HG03196 (cell line): ENCODE data around the gene MYOM3.

Source experiments
- ATAC-seq: cut with Tn5 transposase; IDR thresholded peaks from one replicate; pipeline ENCODE4 v1.9.1; 2021; ENCODE audit not compliant: unreplicated experiment

MYOM3 gene

DNA sequence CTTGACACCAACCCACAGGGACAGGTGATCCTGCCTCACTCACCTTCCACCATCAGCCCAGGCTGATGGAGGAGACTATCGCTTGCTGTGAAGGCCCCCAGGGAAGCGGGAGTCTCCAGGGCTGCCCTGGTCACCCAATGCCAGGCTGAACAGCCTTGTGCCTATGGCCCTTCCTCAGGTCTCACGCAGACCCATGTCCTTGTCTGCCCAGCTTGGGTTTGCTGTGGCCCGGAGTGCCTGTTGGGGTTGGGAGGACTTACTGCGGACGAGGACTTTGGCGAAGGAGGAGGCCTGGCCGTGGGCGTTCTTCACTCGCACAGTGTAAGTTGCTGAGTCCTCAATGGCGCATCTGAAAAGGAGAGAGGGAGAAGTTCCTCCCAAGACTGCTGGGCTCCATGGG is 14.3 kb downstream of the MYOM3 start:
- ATAC-seq, result no peak

- ATAC-seq, result no peak
These were observed 15.2 kb downstream of the MYOM3 start for GRCh38 chr1:24096739-24097103.

DNA sequence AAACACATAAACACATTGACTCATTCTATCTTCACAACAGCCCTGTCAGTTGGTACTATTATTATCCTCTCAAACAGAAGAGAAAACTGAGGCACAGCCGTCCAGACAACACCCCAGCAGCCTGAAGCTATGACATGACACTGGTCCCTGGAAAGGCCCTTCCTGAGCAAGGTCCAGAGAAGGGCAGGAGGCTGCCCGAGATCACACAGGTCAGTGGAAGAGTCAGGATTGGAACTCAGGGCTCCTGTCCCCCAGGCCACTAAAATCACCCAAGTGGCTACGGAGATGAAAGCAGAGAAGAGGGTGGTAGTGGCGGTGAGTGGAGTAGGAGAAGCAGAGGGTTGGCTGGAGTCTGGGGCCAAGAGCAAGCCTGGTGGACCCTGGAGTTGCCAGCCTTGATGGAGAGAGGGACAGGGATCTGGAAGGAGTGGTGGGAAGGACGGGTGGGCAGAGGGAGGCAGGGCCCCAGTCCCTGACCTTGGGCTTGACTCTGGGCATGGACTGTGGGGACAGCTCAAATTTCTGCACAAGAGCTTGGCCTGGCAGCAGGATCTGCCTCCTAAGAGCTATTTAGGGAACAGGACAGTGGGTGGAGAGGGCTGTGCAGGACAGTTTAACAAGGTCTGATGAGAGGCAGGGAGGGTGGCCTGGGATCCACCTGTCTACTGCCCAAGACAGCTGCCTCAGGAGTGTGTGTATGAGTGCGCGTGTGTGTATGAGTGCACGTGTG is 15.8 kb downstream of the MYOM3 start:
- ATAC-seq, result no peak

DNA sequence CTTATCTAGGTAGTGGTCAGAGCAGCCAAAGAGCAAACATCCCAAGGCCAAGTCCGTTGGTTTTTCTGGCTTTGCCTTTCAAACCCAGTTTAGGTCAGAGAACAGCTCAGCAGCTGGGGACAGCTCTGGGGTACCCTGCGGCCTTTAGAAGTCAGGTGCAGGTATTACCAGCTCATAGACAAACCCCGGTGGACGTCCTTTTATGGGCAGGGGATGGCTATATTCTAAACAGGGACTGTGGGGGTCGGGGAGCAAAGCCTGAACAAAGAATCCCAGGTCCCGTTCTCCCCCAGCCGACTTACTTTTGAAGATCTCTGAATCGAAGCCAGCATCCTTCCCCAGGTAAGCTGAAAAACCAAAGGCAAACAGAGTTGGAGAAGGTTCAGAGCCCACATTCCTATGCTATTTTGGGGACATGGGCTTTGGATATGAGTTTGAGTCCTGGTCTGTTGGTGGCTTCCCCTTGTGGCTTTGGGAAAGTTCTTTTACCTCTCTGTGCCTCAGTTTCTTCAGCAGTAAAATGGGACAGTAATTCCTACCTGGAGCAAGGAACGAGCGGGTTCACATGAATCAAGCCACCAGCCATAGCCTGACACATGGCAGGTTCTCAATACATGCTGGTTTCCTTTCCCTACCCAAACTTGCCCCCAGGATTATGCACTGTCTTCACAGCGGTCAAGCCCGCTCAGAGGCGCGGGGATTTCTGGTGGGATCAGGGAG is 16.6 kb downstream of the MYOM3 start:
- ATAC-seq, result no peak

- no peak for ATAC-seq
These were observed 17.4 kb downstream of the MYOM3 start for GRCh38 chr1:24094554-24094953.

GRCh38 chr1:24093732-24094131 is 18.2 kb downstream of the MYOM3 start:
- ATAC-seq, result no peak

- no peak for ATAC-seq
These were observed 19.0 kb downstream of the MYOM3 start for GRCh38 chr1:24092979-24093378.

- no peak for ATAC-seq
These were observed 19.9 kb downstream of the MYOM3 start for GRCh38 chr1:24091971-24092482.

DNA sequence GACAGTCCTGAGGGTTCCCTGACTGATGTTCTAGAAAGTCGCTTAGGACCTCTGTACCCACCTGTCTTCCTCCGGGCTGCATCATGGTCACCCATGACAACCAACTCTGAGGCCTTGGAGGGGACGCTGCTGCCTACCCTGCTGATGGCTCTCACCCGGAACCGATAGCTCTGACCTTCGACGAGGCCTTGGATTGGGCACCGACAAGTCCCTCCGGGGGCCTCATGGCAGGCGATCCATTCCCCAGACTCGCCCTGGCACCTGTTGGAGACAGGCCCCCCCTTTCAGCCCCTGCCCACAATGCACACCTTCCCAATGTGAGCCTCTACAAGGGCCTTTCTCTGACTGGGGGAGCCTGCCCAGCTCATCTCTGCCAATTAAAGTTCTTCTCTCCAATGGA is 21.2 kb downstream of the MYOM3 start:
- no peak for ATAC-seq

- no peak for ATAC-seq
These were observed 22.0 kb downstream of the MYOM3 start for GRCh38 chr1:24089743-24090555.

DNA sequence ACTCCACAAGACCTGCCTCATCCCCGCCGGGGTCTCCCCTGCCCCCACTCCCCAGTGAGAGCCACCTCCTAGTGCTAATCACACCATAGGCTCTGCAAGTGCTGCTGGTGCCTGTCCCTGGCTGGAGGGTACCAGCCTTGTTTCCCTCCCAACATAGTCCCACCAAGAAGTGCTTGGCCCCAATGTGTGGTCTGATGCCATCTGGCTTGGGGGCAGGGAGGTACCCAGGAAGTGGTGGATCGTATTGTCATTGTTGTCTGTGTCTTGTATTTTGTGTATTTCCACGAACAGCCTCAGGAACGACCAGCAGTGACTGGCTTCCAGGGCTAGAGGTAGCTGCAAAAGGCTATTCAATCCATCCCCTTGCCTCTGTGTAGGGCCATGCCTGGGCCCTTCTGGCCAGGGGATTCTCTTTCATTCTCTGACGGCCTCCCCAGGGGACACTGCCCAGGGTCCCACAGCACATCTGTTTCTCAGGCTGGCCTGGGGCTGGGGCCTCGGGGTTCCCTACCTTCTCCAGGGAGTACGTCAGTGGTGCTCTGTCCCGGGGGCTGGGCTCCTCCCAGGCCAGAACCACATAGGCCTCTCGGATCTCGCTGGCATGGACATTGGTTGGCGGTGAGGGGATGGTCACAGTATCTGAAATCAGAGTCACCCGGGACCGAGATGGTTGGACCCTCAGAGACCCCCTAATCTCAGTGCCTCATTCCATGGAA is 22.8 kb downstream of the MYOM3 start:
- no peak for ATAC-seq

DNA sequence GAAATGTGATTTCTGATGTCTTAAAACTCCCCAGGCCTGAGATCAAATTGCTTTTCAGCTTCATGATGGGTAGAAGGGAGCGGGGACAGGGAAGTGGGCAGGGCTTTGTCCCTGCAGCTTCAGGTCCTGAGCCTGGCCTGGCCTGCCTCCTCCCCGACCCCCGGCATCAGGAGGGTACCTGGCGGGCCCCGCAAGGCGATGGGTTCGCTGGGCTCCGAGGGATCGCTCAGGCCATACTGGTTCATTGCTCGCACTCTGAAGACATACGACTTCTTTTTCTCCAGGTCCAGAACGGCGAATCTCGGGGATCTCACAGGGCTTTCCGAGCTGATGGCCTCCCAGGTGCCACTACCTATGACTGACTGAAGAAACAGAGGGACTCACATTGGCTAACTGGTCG is 25.5 kb downstream of the MYOM3 start:
- no peak for ATAC-seq

DNA sequence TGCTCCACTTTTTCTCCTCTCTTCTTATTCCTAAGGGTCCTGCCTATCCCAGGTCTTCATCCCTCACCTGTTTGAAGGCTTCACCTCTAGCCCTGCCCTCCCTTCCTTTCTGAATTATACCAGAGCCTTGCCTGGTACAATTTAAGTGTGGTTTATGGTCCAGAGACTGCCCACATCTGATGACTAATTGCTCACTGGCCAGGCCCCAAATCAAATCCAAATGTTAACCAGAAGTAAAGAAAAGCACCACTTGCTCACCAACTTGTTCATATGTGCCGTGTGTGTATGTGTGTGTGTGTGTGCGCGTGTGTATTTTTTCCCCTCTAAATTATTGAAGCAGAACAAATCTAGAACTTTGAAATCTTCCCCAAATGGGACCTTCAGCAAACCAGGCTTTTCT is 26.4 kb downstream of the MYOM3 start:
- ATAC-seq, result no peak

DNA sequence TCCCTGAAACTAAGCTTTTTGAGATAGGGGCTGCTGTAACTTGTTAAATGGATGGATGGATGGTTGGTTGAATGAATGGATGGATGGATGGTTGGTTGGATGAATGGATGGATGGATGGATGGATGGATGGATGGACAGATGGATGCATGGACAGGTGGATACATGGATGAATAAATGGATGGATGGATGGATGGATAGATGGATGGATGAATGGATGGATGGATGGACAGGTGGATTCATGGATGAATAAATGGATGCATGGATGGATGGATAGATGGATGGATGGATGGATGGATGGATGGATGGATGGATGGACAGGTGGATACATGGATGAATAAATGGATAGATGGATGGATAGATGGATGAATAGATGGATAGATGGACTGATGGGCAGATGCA is 26.9 kb downstream of the MYOM3 start:
- no peak for ATAC-seq

- no peak for ATAC-seq
These were observed 27.9 kb downstream of the MYOM3 start for GRCh38 chr1:24084050-24084449.

- no peak for ATAC-seq
These were observed 29.6 kb downstream of the MYOM3 start for GRCh38 chr1:24082372-24082771.

- ATAC-seq, result no peak
These were observed 30.7 kb downstream of the MYOM3 start for GRCh38 chr1:24081190-24081589.

DNA sequence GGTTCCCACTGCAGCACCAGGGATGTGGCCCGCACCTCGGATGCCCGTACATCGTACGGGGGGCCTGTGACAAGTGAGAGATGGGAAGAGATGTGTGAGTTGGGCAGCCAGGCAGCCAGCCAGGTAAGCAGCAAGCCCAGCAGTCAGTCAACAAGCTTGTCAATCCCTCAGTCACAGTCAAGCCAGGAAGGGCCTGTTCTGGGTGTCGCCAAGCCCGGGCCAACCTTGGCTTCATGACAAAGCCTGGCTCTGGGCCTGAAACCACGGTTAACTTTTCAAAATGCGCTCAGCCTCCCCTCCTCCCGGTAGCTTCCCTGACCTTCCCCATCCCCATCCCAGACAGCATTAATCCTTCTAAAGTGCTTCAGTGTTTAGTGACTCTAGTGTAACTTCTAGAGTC is 31.8 kb downstream of the MYOM3 start:
- ATAC-seq, result no peak

DNA sequence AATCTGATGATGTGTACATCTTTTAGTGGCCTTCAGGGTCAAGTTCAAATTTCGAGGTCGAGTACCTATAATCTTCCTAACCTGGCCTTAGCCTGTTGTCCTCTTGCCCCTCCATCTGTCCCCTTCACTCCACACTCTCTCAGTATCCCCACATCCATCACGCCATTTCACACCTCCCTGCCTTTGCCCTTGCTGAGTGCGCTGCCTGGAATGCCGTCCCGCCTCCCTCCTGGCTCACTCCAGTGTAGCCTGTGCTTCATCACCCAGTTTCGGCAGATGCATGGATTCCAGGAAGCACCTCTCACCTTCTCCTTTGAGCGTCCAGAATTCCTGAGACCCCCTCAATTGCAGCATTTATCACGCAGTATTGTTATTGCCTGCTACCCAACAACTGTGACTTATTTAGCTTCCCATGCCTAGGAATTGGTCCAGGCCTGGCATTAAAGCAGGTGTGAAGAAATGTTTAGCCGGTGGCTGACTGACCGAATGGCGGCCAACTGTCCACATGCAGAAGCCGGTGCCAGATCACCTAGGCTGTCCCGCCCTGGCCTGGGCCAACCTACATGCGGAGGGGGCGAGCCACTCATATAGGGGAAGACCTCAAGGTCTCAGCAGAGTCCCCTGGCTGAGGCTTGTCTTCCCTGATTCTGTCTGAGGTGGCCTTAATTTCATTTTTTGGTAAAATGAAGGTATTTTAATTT is 34.5 kb downstream of the MYOM3 start:
- ATAC-seq, result no peak

DNA sequence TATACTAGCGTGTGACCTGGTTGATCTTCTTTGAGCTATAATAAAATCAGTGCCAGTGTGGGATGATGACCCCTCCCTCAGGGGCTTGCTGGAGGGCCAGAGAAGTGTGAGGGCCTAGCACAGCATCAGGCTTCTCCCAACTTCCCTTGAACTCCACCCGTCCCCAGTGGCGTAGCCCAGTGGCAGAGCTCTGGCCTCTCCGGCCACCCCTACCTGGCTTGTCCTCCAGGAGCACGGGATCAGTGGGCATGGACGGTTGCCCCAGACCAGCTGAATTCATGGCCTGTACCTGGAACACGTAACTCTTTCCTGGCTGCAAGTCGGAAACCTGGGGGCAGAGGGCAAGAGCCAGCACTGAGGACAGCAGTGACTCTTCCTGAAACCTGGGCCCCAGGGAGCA is 36.0 kb downstream of the MYOM3 start:
- no peak for ATAC-seq

- ATAC-seq, result no peak
These were observed 36.4 kb downstream of the MYOM3 start for GRCh38 chr1:24075590-24075854.
